Hepatocyte (in vitro differentiated cells): ENCODE measurements around the gene CCL2.

Experiments used
- EZH2 ChIP-seq: fragments of 200-600 bp; sonication (generic); IDR thresholded peaks from 2 replicates; pipeline ENCODE4 v1.6.1; 2016; ENCODE audit warnings: antibody characterized with exemption, mild to moderate bottlenecking, borderline replicate concordance
- EZH2phosphoT487 ChIP-seq: fragments of 200-600 bp; sonication (generic); IDR thresholded peaks from one replicate; pipeline ENCODE4 v1.6.1; 2018; ENCODE audit warnings: antibody characterized with exemption, mild to moderate bottlenecking, low read depth, moderate library complexity; ENCODE audit not compliant: unreplicated experiment, severe bottlenecking
- TF ChIP-seq, protein P1 (sequence below): fragments of 200-600 bp; sonication (generic); IDR thresholded peaks from 2 replicates; pipeline ENCODE4 v1.5.1; 2016; ENCODE audit warnings: antibody characterized with exemption, mild to moderate bottlenecking; ENCODE audit not compliant: poor library complexity

DNA sequence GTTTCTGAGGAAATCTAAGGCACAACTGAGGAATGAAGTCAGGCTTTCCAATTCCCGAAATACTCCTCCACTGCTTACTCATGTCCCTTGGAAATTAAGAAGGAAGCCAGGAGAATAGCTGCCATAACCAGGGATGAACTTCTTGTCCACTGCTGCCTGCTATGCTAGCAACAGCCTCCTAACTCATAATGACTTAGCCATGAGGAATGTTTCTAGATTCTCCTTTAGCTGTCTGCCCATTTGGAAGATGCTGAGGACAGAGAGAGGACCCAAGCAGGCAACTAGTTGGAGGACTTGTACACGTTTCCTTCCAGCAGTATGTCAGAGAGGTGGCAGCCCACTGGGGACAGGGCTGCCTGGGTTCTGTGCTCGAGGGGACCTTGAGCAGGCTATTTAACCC lies 939 bp upstream of the CCL2 start:
- TF ChIP-seq, protein P1, sequence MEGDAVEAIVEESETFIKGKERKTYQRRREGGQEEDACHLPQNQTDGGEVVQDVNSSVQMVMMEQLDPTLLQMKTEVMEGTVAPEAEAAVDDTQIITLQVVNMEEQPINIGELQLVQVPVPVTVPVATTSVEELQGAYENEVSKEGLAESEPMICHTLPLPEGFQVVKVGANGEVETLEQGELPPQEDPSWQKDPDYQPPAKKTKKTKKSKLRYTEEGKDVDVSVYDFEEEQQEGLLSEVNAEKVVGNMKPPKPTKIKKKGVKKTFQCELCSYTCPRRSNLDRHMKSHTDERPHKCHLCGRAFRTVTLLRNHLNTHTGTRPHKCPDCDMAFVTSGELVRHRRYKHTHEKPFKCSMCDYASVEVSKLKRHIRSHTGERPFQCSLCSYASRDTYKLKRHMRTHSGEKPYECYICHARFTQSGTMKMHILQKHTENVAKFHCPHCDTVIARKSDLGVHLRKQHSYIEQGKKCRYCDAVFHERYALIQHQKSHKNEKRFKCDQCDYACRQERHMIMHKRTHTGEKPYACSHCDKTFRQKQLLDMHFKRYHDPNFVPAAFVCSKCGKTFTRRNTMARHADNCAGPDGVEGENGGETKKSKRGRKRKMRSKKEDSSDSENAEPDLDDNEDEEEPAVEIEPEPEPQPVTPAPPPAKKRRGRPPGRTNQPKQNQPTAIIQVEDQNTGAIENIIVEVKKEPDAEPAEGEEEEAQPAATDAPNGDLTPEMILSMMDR, result no peak
- TF ChIP-seq EZH2phosphoT487 (no peak), EZH2 (no peak)
